Calu3 (cell line): Measurements from ENCODE around the gene PAPPA2. TPM values are rescaled to one million over a fixed set of nuclear protein-coding genes. Genes with fewer than 3 reads are reported as not detected.

Experiments
- BruUV-seq: library from RNA; stranded (reverse); fragments of 400-500 nt; replicated peaks from 2 replicates; lab custom pipeline; 2021; lab: Mats Ljungman, UMichigan
- CTCF ChIA-PET: fragments of 300-600 bp; sonication (Branson Sonifier 250); formaldehyde crosslinking; loops from one replicate; lab custom pipeline; 2022; ENCODE audit warnings: antibody characterized with exemption; lab: Charles Lee
- DNase-seq: peaks from one replicate; pipeline ENCODE4 v3.0.0; 2022
- H3K27ac Mint-ChIP-seq: one replicate; pipeline ENCODE4 v1.8.0; 2022; ENCODE audit warnings: mixed read lengths; ENCODE audit not compliant: unreplicated experiment
- H3K27me3 Mint-ChIP-seq: one replicate; pipeline ENCODE4 v1.8.0; 2022; ENCODE audit warnings: mixed read lengths; ENCODE audit not compliant: unreplicated experiment
- H3K36me3 Mint-ChIP-seq: one replicate; pipeline ENCODE4 v1.8.0; 2022; ENCODE audit warnings: mild to moderate bottlenecking, moderate library complexity, mixed read lengths; ENCODE audit not compliant: insufficient read depth, unreplicated experiment
- H3K4me1 Mint-ChIP-seq: one replicate; pipeline ENCODE4 v1.8.0; 2022; ENCODE audit warnings: mild to moderate bottlenecking, low read depth, mixed read lengths; ENCODE audit not compliant: unreplicated experiment
- H3K4me3 Mint-ChIP-seq: one replicate; pipeline ENCODE4 v1.8.0; 2022; ENCODE audit warnings: mild to moderate bottlenecking, low read depth, moderate library complexity, mixed read lengths; ENCODE audit not compliant: unreplicated experiment
- H3K9me3 Mint-ChIP-seq: one replicate; pipeline ENCODE4 v1.8.0; 2022; ENCODE audit warnings: low read depth, mixed read lengths; ENCODE audit not compliant: unreplicated experiment
- intact Hi-C: fragments of 100-400 bp; cut with micrococcal nuclease; formaldehyde crosslinking; loops from one replicate; pipeline ENCODE4 v1.10.0; 2022; ENCODE audit not compliant: unreplicated experiment
- total RNA-seq: library from RNA; stranded (reverse); gene quantifications from 2 replicates; pipeline ENCODE4 v1.2.3, GENCODE V29; 2022
- TF ChIP-seq, protein P1 (sequence below): fragments of 200-600 bp; IDR thresholded peaks from one replicate; pipeline ENCODE4 v1.8.0; 2022; ENCODE audit warnings: antibody characterized with exemption; ENCODE audit not compliant: unreplicated experiment

The PAPPA2 gene
- total RNA-seq, 1 experiment from 2014 or later: 0.14 TPM

- Mint-ChIP-seq H3K27ac (no peak overlapping the region), H3K36me3 (no peaks in the 10 kb centered on the region), H3K4me1 (no peaks in the 10 kb centered on the region), H3K4me3 (no peak overlapping the region), H3K27me3 (peaks cover 36% of the 10 kb centered on the region), H3K9me3 (no peaks in the 10 kb centered on the region)
- TF ChIP-seq, protein P1, sequence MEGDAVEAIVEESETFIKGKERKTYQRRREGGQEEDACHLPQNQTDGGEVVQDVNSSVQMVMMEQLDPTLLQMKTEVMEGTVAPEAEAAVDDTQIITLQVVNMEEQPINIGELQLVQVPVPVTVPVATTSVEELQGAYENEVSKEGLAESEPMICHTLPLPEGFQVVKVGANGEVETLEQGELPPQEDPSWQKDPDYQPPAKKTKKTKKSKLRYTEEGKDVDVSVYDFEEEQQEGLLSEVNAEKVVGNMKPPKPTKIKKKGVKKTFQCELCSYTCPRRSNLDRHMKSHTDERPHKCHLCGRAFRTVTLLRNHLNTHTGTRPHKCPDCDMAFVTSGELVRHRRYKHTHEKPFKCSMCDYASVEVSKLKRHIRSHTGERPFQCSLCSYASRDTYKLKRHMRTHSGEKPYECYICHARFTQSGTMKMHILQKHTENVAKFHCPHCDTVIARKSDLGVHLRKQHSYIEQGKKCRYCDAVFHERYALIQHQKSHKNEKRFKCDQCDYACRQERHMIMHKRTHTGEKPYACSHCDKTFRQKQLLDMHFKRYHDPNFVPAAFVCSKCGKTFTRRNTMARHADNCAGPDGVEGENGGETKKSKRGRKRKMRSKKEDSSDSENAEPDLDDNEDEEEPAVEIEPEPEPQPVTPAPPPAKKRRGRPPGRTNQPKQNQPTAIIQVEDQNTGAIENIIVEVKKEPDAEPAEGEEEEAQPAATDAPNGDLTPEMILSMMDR: no peak
- no peak for DNase-seq
- intact Hi-C loops: no loop called here
- BruUV-seq: no TSS peak
- CTCF ChIA-PET: interaction anchor here (1.2 kb wide), 1 partner anchor 10 kb away, joined by 3 read pairs; no protein-coding TSS in a partner anchor
Observed at GRCh38 chr1:176801514-176802020, 338.6 kb downstream of the PAPPA2 start.

GRCh38 chr1:176802316-176802715 lies 339.3 kb downstream of the PAPPA2 start:
- Mint-ChIP-seq H3K4me1 (no peaks in the 10 kb centered on the region), H3K4me3 (no peak overlapping the region), H3K27me3 (peaks cover 36% of the 10 kb centered on the region), H3K9me3 (no peaks in the 10 kb centered on the region), H3K36me3 (no peaks in the 10 kb centered on the region), H3K27ac (no peak overlapping the region)
- BruUV-seq: no TSS peak
- no peak for DNase-seq
- intact Hi-C loops: no loop called here
- TF ChIP-seq, protein P1: no peak
- CTCF ChIA-PET: interaction anchor here (1.2 kb wide), 1 partner anchor 9 kb away, joined by 3 read pairs; no protein-coding TSS in a partner anchor

GRCh38 chr1:176803042-176803441 lies 340.1 kb downstream of the PAPPA2 start:
- TF ChIP-seq, protein P1: no peak
- DNase-seq: no peak
- Mint-ChIP-seq H3K4me1 (no peaks in the 10 kb centered on the region), H3K27ac (no peak overlapping the region), H3K4me3 (no peak overlapping the region), H3K9me3 (no peaks in the 10 kb centered on the region), H3K36me3 (no peaks in the 10 kb centered on the region), H3K27me3 (peaks cover 36% of the 10 kb centered on the region)
- CTCF ChIA-PET: interaction anchor here (1.2 kb wide), 1 partner anchor 9 kb away, joined by 3 read pairs; no protein-coding TSS in a partner anchor
- intact Hi-C loops: no loop called here
- no TSS peak for BruUV-seq

GRCh38 chr1:176803596-176803995 lies 340.6 kb downstream of the PAPPA2 start:
- Mint-ChIP-seq H3K4me1 (no peaks in the 10 kb centered on the region), H3K27ac (no peak overlapping the region), H3K4me3 (no peak overlapping the region), H3K27me3 (peaks cover 36% of the 10 kb centered on the region), H3K9me3 (no peaks in the 10 kb centered on the region), H3K36me3 (no peaks in the 10 kb centered on the region)
- TF ChIP-seq, protein P1: no peak
- intact Hi-C loops: no loop called here
- BruUV-seq: no TSS peak
- DNase-seq: no peak
- CTCF ChIA-PET: no interaction called here
